HG02642 (cell line): ENCODE measurements around the gene KIF5A.

ENCODE experiments used
- ATAC-seq: cut with Tn5 transposase; IDR thresholded peaks from one replicate; pipeline ENCODE4 v1.9.1; 2021; ENCODE audit warnings: mild to moderate bottlenecking; ENCODE audit not compliant: unreplicated experiment, poor library complexity

Gene KIF5A

DNA sequence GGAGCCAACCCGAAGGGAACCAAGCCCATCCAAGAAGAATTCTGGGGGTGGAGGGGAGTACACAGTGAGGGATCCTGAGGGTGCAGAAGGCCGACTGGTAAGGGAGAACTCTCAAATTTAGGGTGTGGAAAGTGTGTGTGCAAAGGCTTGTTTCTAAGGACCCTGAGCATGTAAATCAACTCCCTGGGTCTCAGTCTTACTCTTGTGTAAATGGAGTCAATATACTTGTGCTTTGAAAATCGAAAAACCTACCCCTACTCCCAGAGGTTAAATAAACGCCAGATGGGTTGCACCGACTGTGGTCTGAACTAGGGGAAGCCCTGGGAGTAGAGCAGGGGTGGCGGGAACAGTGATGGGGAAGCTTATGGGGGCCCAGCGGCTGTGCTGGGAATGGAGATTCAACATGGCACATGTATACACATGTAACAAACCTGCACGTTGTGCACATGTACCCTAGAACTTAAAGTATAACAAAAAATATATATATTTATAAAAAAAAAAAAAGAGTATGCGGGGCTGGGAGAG, 77.1 kb downstream of the KIF5A start:
- no peak for ATAC-seq

- ATAC-seq: no peak
Measured at GRCh38 chr12:57627501-57628279, 77.8 kb downstream of the KIF5A start.

GRCh38 chr12:57628280-57629191, 78.7 kb downstream of the KIF5A start:
- ATAC-seq: no peak

DNA sequence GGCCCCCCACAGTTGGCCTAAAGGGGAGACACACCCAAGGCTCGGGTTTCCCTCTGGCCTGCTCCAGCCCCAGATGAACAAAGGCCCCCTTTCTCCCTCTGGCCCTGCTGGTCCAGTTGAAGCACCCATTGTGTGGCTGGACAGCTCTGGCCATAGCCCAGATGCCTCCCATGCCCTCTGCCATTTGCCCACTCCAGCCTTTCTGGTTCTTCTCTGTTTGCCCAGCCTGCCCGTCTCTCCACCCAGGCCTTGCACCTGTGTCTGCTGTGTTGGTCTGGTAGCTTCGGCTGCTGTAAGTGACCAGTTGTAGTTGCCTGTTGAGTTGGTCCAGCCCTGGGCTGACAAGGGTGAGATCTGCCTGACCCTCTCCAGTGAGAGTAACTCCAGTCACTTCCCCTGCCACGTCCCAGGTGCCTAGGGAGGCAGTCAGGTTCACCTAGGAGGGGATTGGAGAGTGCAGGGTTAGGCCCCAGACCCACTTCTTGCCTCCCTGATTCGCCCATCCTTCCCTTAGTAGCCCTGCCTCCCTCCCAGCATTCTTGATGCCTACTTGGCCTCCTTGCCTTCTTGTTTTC, 80.1 kb downstream of the KIF5A start:
- ATAC-seq: no peak

DNA sequence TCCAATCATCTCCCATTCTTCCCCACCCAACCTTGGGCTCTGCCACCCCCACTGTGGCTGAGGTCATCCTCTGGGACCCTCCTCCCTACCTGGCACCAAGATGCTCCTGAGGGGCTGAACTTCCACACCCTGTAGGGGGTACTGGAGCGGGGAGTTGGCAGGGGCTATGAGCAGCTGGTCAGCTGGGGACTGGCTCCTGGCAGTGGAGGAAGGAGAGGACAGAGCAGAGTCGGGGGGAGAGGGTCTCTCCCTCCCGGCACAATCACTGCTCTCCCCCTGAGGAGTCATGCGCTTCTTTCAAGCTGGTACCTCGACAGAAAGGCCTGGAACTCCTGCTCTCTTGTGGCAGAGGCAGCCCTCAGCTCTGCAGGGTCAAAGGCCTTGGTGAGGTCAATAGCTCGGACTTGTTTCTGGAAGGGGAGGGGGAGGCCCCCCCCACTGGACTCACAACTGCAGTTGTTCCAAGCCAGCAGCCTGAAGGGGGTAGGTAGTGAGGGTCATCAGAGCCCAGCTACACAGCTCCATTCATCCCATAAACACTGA, 81.1 kb downstream of the KIF5A start:
- ATAC-seq: no peak

- ATAC-seq: no peak
Measured at GRCh38 chr12:57631566-57632072, 81.8 kb downstream of the KIF5A start.

- peak; percentile 16 for ATAC-seq
Measured at GRCh38 chr12:57632073-57632957, 82.5 kb downstream of the KIF5A start.

DNA sequence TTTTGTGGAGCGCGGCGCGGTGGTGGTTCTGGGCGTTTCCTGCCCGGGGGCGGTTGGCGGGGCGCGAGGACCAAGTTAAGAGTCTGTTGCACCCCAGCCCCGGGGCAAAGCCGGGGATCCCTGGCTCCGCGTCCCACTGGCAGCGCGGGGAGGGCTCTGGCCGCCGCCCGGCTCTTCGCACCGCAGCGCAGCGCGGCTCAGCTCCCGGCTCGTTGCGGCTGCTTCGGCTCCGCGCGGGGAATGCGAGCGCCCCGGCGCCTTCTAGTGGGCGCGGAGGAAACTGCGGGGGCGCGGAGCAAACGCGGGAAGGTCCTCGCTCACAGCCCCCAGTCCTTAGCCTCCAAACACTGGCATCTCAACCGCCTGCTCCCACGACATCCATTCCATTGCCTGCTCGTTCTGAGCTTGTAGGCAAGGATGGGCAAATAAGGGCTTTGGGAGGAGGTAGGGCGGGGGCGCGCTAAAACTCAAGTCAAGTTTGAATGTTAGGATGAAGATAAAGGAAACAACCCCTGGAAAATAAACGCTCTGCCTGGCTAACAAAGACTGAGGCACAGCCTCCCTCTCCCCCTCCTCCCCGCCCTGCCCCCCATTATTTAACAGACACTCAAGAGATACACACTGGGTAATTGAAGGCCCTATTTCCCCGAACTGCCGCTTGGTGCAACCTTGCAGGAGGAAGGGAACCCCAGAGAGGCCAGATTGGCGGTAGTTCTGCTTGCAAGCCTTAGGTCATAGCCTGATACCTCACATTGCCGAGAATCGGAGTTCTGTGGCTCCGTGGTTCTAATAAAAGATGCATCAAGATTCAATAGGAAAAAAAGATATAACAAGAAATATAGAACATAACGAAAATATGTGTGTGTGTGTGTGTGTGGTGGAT, 83.4 kb downstream of the KIF5A start, which contains the start of gene B4GALNT1:
TSS of gene B4GALNT1 (minus strand) at position 244 of the 883 bp plus-strand sequence. CDS start 1,069 bp downstream, outside the sequence.
- ATAC-seq: peak; percentile 90
